Renal cortical epithelial cell (primary cell): ENCODE results near the gene TULP3. TPM values are rescaled to one million over a fixed set of nuclear protein-coding genes. Genes with fewer than 3 reads are reported as not detected.
A peak's percentile ranks its signal among the peaks of the same experiment; 100 is the strongest.

Experiments
- DNase-seq: peaks from one replicate; pipeline ENCODE4 v3.0.0-alpha.2; 2011; ENCODE audit warnings: low read depth
- total RNA-seq: library from RNA; depleted of rRNA; stranded (reverse); fragments of >200 nt; gene quantifications from 2 replicates; pipeline ENCODE4 v1.2.3, GENCODE V29; 2014

The TULP3 gene
- total RNA-seq, 1 donor from 2014 or later: 27.1 TPM

DNA sequence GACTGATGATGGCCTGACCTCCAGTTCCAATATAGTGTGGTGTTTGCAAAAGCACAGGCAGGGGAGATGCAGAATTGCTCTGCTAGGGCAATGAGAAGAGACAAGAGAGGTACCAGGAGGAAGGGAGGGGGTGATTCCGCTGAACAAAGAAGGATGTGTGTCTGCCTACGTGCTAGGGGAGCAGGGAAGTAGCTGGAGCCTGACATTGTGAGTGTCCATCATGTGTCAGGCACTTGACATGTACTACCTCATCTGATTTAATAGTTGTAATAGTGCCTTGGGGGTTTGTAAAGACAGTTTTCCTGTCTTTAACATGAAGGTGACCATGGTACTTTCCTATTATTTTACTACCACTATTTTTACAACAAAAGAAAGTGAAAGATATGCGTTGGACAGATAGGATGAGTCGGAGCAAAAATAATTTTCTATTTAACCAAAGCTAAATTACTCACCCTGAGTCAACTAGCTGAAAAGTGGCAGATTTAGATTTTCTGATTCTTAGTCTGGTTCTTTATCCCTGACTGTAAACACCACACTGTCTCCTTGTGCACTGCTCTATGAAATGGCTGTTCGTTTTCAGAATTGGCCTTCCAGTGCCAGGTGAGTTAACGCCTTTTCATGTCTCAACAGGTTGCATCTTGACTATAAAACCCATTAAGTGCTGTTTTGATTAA lies 34.8 kb downstream of the TULP3 start:
- peak; percentile 6 for DNase-seq

DNA sequence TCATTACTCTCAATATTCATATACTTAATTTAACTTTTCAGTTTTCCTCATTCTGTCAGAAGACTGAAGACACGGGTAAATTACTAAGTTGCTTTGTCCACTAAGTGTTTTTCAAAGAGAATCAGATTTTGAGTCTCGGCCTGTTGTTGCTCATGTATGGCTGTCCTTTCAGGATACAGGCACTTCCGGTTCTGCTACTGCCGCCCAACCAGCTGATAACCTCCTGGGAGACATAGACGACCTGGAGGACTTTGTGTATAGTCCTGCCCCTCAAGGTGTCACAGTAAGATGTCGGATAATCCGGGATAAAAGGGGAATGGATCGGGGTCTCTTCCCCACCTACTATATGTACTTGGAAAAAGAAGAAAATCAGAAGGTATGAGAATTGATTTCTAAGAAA lies 40.2 kb downstream of the TULP3 start:
- DNase-seq: no peak

DNA sequence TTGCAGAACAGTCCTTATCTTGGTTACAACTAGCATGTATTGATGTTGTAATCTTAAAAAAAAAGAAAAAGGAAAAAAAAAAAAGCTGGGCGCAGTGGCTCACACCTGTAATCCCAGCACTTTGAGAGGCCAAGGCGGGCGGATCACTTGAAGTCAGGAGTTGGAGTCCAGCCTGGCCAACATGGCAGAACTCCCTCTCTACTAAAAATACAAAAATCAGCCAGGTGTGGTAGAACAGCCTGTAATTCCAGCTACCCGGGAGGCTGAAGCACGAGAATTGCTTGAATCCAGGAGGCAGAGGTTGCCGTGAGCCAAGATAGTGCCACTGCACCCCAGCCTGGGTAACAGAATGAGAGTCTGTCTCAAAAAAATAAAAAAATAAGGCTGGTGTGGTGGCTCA lies 42.9 kb downstream of the TULP3 start:
- DNase-seq: no peak

DNA sequence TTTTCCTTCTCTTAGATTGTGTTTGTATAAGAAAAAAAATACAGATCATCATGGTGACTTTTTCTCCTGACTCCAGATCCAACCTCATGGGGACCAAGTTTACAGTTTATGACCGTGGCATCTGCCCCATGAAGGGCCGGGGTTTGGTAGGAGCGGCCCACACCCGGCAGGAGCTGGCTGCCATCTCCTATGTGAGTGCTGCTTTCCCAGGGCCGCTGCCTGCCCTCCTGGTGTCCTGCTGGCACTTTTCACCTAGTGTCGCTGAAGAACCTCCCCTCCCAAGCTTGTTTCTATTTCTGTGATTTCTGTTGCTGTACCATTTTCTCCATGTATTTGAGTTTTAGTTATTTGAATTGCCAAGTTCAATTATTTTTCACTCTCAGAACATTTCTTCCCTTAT lies 43.7 kb downstream of the TULP3 start:
- DNase-seq: no peak

DNA sequence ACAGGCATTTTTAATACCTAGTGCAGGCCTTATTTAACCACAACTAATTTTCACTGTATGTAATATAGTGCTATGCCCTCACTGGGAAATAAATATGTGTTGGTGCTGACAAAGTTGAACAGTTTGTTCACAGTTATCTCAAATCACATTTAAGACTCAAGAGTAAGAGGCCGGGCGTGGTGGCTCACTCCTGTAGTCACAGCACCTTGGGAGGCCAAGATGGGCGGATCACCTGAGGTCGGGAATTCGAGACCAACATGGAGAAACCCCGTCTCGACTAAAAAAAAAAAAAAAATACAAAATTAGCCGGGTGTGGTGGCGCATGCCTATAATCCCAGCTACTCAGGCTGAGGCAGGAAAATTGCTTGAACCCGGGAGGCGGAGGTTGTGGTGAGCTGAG lies 45.6 kb downstream of the TULP3 start:
- DNase-seq: no peak

DNA sequence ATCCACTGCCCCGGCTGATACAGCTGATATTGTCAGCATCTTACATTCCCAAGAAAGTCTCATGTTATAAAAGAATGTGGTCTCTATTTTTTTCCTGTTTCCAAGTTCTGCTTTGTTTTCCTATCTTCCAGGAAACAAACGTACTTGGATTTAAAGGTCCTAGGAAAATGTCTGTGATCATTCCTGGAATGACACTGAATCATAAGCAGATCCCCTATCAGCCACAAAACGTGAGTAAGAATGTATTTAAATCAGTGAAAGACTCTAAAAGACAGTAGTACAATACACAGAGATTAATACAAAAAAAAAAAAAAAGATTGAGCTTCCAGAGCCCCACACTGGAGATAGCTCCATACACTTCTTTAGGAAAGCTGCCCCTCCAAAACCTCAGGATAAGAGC lies 46.8 kb downstream of the TULP3 start:
- no peak for DNase-seq

DNA sequence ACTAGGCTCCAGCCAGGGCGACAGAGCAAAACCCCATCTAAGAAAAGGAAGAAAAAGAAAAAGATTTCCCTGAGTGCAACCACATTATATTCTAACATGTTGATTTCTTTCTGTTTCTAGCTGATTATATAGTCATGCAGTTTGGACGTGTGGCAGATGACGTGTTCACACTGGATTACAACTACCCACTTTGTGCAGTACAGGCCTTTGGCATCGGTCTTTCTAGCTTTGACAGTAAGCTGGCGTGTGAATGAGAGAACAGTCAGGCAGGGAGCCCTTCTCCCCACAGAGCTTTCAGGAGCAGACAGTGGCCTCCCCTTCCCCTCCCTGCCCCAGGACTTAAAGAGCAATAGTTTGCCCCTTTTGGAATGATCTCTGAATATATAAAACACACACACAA lies 48.5 kb downstream of the TULP3 start:
- no peak for DNase-seq

DNA sequence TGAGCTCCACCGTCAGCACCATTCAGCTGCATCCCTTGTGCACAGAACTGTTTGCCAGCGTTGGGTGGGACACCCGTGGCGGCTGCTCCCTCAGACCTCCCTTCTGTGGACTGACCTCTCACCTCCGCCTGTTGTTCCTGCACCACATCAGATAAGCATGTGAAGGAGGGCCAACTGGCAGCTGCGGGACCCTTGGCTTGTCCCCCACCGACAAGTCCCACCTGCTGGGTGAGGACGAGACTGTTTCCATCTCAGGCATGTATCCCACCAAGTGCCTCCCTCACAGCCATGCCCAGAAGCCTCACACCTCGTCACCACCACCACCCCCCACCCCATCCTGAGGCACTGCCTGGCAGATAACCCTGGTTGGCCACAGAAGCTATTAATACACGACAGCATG lies 49.9 kb downstream of the TULP3 start:
- DNase-seq: no peak

DNA sequence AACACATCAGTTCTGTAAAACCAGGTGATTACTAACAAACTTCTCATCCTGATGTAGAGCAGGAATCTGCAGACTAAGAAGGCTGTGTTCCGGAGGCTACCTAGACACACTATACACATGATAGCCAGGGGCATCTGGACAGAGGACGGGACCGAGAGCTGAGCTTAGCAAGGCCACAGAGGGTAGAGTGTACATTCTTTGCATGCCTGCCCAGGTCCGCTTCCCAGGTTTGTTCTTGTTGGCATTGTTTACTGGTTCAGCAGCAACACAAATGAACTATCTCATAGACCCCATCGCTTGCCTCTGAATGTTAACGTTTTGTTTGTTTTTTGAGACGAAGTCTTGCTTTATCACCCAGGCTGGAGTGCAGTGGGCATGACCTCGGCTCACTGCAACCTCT lies 50.8 kb downstream of the TULP3 start:
- DNase-seq: no peak

DNA sequence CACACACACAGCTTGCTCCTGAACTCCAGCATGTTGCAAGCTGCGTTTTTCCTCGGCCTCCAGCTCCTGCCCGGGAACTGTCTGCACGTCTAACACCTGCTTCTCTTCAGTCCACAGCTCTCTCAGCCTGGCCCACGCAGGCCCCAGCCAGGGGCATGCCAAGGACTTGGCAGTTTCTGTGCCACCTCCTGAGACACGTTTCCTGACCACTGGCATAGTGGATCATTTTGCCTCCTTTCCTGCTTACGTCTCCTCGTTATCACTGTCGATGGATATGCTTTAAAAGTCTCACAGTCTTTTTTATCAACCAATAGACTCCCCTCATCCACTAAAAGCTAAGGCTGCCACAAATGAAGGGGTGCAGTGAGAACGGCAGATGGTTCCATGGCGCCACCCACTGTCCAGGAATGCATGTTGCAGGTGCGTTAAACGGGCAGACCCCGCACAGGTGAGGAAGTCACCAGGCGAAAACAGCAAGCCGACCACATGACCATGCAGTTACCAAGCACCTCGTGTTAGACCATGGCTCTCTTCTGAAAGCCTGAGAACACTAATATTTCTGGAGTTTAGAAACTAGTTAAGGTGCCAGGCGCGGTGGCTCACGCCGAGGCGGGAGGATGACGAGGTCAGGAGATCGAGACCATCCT lies 53.8 kb downstream of the TULP3 start:
- DNase-seq: peak; percentile 26

DNA sequence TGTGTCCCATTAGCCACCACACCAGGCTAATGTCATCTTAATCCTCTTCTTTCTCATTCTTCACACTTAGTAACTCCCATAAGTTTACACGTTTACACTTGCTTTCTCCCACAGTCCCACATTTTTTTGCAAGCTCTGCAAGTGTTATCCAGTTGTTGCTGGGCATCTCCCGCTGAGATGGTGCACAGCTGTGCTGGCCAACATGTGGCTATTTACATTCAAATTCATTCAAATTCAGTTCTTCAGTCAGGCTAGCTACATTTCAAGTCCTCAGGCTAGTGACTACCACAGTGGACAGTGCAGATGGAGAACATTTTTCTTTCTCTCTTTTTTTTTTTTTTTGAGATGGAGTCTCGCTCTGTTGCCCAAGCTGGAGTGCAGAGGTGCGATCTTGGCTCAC lies 58.7 kb downstream of the TULP3 start:
- no peak for DNase-seq

DNA sequence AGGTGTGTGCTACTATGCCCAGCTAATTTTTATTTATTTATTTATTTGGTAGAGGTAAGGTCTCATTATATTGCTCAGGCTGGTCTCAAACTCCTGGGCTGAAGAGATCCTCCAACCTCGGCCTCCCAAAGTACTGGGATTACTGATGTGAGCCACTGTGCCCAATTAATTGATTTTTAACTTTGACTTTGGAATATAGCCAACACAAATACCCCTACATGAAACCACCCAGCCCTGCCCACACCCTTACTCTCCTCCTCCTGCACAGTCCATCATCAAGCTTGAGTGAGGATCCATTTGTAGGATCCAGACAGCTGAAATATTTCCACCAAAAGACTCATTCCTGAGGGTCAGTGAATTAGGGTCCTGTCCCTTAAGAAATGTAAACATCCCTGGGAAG lies 65.2 kb downstream of the TULP3 start:
- DNase-seq: no peak

DNA sequence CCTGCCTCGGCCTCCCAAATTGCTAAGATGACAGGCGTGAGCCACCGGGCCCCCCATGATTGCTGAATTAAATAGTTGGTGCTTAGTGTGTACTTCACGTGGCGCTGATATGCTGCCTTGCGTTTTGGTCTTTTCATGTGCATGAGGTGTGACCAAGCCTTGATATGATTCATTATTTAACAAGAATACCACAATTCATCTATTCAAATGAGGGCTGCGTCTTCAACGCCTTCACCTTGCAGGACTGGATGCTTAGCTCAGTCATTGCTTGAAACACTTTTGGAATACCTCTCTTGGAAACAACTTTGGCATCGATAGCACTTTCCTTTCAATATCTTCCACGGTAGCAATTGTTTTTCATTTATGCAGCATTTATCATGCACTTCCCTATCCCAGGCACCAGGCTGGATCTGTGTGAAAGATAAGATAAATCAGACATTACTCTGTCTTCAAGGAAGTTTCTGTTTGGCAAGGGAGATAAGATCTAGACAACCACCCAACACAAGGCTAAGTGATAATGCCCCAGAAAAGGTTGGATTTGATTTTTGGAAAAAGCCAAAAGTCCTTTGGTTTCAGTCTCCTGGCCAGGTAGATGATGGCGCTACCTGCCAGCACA lies 67.2 kb downstream of the TULP3 start:
- no peak for DNase-seq

DNA sequence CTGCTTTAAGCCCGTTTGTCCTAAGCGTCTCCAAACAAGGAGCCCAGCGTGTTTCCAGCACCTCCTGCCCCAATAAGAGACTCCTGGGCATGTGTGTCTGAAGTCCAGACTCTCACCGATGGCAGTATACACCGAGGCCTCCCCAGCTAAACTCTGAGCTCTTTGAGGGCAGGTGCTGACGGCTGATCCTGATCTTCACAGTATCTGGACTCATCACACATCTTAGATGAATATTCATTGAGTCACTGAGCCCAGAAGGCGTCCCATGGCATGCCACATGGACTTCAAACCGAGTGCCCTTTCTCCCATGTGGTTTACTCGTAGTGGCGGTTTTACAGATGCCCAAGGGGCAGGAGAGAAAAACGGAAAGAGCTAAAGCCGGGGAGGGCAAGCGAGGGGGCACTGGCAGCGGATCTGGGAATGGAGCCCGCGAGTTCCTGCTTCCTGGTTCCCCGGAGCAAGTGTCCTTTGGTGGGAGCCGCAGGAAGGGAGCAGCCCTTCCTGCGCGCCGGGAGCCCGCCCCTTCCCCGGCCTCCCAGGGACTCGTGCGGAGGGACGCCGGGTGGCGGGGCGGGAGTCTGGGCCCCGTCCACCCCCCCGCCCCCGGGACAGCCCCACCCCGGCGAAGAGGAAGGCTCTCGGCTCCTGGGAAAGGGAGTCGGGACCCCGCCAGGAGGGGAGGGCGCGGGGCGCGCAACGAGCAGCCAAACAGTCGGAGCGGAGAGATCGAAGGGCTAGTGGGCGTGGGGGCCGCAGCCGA lies 67.9 kb downstream of the TULP3 start:
- peak; percentile 66 for DNase-seq

DNA sequence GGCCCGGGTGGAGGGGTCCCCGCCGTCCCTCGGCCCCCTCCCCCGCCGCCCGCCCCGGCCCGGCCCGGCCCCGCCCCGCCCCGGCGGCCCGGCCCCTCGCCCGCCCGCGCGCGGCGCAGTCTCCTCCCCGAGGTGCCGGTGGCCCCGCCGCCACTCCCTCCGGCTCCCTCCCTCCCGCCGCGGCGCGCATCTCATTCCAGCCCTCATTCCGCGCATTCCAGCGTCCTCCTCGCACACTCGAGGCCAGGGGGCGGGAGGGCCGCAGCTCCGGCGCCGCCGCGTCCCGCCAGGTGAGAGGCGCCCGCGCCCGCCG lies 68.5 kb downstream of the TULP3 start, which contains the start of gene TEAD4:
TEAD4 (plus strand) TSS at position 206 of the 313 bp plus-strand sequence.
- DNase-seq: peak; percentile 45

DNA sequence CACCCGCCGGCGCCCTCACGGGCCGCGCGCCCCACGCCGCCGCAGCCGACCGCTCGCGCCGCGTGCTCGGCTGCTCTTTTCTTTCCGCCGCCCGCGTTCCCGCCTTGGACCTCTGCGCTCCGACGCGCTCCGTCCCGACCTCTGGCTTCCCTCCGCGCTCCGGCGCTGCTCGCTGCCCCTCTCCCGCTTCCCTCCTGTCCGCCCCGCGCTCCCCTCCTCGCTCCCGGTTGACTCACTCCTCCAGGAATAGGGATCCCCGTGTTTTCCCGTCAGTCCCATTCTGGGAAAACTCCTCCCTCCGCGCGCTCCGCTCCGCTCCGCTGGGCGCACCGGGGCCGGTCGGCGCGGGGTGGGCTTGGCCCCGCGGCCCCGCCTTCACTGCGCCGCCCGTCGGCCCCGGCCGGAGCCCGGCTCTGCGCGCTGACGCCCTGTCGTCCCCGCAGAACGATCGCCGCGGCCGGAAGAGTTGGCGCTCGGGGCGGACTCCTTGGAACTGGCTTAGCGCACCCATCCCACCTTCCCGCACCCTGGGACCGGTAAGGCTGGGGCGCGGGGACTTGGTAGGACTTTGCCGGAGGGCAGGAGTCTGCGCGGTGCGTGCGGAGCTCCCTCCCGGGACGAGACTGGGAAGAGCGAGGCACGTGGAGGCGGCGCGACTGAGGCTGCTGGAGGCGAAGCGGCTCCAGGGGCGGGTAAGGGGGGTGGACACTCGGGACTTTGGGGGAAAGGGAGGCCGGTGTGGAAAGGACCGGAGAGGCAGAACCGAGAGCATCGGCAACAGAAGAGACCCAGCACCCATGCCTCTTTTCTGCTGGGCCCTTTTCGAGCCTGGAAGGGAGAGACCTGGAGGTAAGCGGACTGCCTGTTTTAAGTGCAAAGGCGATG lies 69.1 kb downstream of the TULP3 start:
- peak; percentile 62 for DNase-seq

DNA sequence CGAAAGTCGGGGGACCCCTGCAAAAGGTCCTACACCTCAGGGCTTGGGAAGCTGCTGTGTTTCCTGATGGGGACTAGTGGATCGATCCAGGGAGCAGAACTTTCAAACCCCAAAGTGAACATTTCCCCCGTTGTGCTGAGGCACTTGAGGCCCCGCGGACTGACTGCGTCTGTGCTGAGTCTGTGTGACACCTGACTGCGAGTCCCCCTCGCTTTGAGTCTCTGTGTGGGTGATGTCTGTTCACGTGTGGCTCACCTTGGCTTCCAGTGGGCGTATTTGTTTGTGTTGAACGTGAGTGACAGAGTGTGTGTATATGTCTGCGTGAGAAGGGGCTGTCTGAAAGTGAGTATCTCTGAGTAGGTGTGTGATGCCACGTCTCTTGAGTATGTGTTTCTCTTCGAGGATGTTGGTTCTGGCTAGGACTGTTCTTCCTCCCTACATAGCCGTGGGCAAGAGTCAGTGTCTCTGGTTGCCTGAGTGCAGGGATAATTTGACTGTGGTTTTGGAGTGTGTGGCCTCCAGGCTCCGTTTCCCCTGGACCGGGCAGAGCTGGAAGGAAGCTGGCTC lies 69.8 kb downstream of the TULP3 start:
- peak; percentile 35 for DNase-seq

DNA sequence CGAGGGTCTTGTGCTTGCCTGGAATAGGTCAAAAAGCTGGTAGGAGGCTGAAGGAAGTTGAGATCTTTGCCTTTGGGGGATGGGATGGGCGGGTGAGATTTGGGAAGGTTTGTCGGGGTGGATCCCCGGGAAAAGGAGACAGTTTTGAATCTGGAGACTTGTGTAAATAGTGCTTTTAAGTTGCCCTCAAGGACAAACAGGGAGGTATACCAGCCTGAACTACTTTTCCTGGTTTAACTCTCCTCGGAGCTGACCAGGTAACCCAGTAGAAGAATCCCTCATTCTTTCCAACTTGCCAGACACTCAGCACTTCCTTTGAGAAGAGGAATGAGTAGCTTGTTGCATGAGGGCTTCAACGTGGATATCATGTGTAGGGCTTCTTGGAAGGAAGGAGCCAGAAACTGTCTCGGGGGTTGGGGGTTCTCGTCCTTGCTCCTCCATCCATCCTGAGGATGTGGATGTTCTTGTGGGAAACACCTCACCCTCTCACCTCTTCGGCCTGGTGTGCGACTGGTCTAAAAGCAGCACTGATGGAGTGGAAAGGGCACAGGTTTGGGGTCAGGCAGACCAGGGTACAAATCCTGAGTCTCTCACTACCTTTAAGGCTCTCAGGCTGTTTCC lies 70.4 kb downstream of the TULP3 start:
- DNase-seq: peak; percentile 13

DNA sequence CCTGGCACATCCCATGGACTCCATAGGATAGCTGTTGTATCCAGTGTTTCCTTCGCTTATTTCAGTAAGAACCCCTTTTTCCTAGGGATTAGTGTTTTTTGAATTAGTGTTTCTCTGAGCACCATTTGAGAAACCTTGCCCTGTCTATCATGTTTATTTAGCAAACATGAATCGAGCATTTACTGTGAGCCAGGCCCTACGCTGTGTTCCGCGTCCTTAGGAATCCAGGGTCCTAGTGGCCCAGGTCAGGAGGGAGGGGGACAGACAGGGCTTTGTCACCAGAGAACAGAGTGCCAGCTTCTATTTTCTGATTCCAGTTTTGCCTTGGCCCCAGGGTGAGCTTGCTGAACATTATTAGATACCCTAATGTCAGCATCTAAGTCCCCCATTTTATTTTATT lies 71.0 kb downstream of the TULP3 start:
- DNase-seq: no peak

DNA sequence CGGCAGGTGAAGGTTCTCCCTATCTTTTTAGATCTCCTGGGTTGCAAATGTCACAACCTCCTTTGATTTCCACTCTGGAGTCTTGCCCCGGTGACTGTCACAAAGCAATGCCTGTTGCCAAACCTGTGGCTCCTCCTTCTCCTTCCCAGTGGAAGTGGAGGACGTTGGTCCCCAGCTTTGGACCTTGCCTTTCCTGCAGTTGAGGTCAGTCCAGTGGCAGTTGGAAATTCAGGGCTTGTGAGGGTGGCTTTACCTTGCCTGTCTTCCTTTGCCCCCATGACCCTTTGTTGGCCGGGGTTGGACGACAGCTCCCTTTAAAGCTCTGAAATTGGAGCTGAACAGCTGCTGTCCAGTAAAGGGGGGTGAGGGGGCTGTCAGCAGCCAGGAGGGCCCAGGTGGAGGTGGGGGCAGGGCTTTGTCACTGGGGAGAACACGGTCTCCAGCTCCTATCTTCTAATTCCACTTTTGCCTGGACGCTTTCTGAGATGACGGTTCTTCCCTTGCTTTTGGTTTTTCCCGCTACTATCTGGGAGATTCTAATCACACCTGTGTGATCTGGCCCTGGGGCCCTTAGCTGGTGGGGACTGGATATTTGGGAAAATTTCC lies 72.6 kb downstream of the TULP3 start:
- no peak for DNase-seq
